Posterior vena cava (tissue), 2 donors: ENCODE results near the gene RPL7L1. TPM values are rescaled to one million over a fixed set of nuclear protein-coding genes. Genes with fewer than 3 reads are reported as not detected.

Experiments used
- DNase-seq: peaks from one replicate; pipeline ENCODE4 v3.0.0-alpha.2; 2020; ENCODE audit warnings: low spot score
- intact Hi-C, 2 donors: fragments of 100-400 bp; cut with DNase I; formaldehyde crosslinking; loops; one replicate each; pipeline versions ENCODE4 v1.14.1 to v1.14.2; 2022 to 2023
- total RNA-seq, 2 donors: library from RNA; stranded (reverse); fragmentation: NEBNext Ultra II Directional; extraction: Animal tissue kit (Norgen Biotek cat#: 25700); gene quantifications; one replicate each; pipeline ENCODE4 v1.2.1, GENCODE V29; 2021
- donor health status: DM: yes; HTN: yes; CAD: no.
- donor health status: DM: yes; HTN: yes; CAD: no.

RPL7L1 gene
- total RNA-seq, 2 donors from 2014 or later = 52.9 to 63.0 TPM

DNA sequence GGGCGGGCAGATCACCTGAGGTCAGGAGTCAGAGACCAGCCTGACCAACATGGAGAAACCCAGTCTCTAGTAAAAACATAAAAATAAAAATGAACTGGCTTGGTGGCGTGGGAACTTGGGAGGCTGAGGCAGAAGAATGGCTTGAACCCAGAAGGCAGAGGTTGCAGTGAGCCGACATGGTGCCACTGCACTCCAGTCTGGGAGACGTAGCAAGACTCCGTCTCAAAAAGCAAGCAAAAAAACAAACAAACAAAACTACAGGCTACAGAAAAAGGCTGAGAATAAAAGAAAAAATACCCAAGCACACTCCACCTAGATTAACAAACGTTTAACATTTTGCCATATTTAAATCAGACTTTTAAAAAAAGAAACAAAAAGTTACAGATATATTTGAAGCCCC lies 42.4 kb downstream of the RPL7L1 start:
- intact Hi-C loops = no loop called here
- peak; percentile 9 for DNase-seq

- intact Hi-C loops = no loop called here
- DNase-seq = no peak
Observed at GRCh38 chr6:42923666-42924065, 44.2 kb downstream of the RPL7L1 start.

GRCh38 chr6:42925248-42925857 lies 45.9 kb downstream of the RPL7L1 start:
- intact Hi-C loops = no loop called here

GRCh38 chr6:42928986-42929820 lies 49.8 kb downstream of the RPL7L1 start, which contains the start of gene CNPY3:
Gene CNPY3, plus strand, starts transcription at chr6:42929480. Its CDS starts 91 bp downstream, at chr6:42929571.
- intact Hi-C loops = no loop called here

More at GRCh38 chr6:42925248-42925857, 45.9 kb downstream of the RPL7L1 start:
- no peak for DNase-seq

DNA sequence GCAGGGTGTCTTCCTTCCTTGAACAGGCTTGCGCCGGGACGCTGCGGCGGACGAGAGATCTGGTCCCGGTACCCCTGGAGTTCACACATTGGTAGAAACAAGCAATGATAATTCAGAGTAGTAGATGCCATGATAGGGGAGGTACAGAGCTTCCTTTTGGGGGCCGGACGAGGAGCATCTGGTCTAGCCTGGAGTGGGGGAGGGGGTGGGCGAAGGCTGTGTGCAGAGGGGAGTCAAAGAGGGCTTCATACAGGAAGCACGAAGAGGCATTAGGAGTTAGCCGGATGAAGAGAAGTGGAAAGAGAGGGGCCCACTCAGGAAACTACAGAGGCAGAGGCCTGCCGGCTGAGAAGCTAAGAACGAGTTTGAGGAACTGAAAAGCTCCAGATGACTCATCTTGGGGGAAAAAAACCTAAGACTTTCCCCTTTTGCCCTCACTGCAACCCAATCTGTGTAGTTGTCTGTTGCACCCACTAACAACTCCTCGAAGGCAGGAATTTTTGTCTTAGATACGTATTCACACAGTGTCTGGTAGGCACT lies 50.5 kb downstream of the RPL7L1 start:
- no peak for DNase-seq
- intact Hi-C loops = loop anchor here in 1 of 2 donors (5.0 kb wide), 1 partner anchor 47 kb away; the partner anchor contains the start of gene PEX6

More at GRCh38 chr6:42928986-42929820, 49.8 kb downstream of the RPL7L1 start, which contains the start of gene CNPY3:
- DNase-seq = peak; percentile 98

GRCh38 chr6:42932412-42932811 lies 53.0 kb downstream of the RPL7L1 start:
- no peak for DNase-seq
- intact Hi-C loops = loop anchor here in 1 of 2 donors (5.0 kb wide), 1 partner anchor 45 kb away; the partner anchor contains the start of gene PEX6

DNA sequence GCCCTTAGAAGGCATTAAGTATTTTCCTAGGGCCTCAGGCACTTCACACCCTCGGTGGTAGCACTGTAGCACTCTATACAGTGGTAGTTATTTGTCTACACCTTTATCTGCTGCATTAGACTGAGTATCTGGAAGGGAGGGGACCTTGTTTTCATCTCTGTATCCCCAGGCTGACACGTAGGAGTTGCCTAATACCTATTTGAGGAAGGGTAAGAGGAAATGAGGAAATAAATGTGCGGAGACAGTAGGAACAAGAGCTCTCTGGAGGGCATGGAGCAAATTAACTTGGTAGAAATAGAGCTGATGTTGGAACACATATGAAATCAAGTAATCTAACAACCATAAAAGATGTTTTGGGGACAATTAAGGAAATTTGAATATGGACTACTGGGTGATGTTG lies 53.8 kb downstream of the RPL7L1 start:
- intact Hi-C loops = loop anchor here in 1 of 2 donors (5.0 kb wide), 1 partner anchor 44 kb away; the partner anchor contains the start of gene PEX6
- DNase-seq = no peak

- intact Hi-C loops = loop anchor here in 1 of 2 donors (5.0 kb wide), 1 partner anchor 42 kb away; the partner anchor contains the start of gene PEX6
- DNase-seq = no peak
Observed at GRCh38 chr6:42935322-42935721, 55.9 kb downstream of the RPL7L1 start.

DNA sequence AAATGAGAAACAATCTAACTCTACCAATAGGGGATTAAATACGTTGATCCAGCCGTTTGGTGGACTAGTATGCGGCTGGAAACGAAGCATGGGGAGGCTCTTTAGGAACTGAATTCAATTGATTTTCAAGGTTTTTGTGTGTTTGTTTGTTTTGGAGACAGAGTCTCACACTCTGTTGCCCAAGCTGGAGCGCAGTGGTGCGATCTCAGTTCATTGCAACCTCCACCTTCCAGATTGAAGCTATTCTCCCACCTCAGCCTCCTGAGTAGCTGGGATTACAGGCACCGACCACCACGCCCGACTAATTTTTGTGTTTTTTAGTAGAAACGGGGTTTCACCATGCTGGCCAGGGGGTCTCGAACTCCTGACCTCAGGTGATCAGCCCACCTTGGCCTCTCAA lies 57.0 kb downstream of the RPL7L1 start:
- intact Hi-C loops = loop anchor here in 1 of 2 donors (5.0 kb wide), 1 partner anchor 41 kb away; the partner anchor contains the start of gene PEX6
- DNase-seq = no peak

GRCh38 chr6:42937548-42938427 lies 58.4 kb downstream of the RPL7L1 start:
- DNase-seq = no peak
- intact Hi-C loops = loop anchor here in 1 of 2 donors (5.0 kb wide), 1 partner anchor 40 kb away; the partner anchor contains the start of gene PEX6

DNA sequence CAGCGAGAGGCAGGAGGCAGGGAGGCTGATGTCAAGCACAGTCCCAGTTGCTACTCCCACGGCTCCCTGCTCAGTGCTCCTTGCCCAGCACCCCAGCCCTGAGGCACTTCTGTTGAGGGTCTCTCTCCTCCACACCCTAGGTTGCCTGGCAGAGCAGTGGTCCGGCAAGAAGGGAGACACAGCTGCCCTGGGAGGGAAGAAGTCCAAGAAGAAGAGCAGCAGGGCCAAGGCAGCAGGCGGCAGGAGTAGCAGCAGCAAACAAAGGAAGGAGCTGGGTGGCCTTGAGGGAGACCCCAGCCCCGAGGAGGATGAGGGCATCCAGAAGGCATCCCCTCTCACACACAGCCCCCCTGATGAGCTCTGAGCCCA lies 59.0 kb downstream of the RPL7L1 start:
- no peak for DNase-seq
- intact Hi-C loops = loop anchor here in 1 of 2 donors (5.0 kb wide), 1 partner anchor 39 kb away; the partner anchor contains the start of gene PEX6

DNA sequence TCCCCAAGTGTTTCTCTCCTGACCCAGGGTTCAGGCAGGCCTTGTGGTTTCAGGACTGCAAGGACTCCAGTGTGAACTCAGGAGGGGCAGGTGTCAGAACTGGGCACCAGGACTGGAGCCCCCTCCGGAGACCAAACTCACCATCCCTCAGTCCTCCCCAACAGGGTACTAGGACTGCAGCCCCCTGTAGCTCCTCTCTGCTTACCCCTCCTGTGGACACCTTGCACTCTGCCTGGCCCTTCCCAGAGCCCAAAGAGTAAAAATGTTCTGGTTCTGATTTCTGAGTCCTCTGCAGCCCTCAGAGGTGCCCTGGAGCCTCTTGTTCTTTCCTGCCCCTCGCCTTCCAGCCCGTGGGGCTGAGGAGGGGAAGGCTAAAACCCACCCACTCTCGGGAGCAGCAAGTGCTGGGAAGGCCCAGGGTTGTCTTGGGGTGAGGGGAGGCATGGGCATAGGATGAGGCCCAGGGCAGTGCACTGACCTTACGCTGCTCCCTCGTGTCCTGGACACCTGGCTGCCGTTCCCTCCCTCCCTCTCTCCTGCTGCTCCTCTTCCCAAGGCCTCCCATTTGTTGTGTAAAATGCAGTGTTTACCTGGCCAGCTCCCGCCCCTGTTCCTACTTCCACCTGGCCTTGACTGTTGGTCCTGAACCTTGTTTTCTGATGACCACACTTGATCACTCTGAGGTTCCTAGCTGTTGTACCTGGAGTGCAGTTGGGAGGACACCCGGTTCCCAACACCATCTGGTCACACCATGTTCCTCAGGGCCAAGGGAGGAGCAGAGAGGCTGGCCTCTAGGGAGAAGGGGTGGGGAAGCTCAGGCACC lies 59.8 kb downstream of the RPL7L1 start:
- no peak for DNase-seq
- intact Hi-C loops = loop anchor here in 1 of 2 donors (5.0 kb wide), 1 partner anchor 38 kb away; the partner anchor contains the start of gene PEX6

Other genes with a start within 250 kb of the RPL7L1 start
- 1 to 10 TPM in 1 of 2 donors, under 1 TPM in 1; 1.00 to 2.2 TPM for gene PRPH2, start 157.0 kb upstream of the RPL7L1 start, total RNA-seq
- gene TBCC, start 133.5 kb upstream of the RPL7L1 start, total RNA-seq = 10 to 100 TPM; 13.9 to 16.2 TPM
- 10 to 100 TPM; 16.9 to 18.5 TPM for gene BICRAL, start 97.6 kb upstream of the RPL7L1 start, total RNA-seq
- not detected for gene PTCRA, start 36.4 kb downstream of the RPL7L1 start, total RNA-seq
- gene CNPY3, start 49.9 kb downstream of the RPL7L1 start, total RNA-seq = 10 to 100 TPM; 20.8 to 33.7 TPM
- not detected for gene GNMT, start 81.1 kb downstream of the RPL7L1 start, total RNA-seq
- 10 to 100 TPM in 1 of 2 donors, 1 to 10 TPM in 1; 8.8 to 12.8 TPM for gene PEX6, start 99.6 kb downstream of the RPL7L1 start, total RNA-seq
- 10 to 100 TPM; 26.0 to 33.5 TPM for gene PPP2R5D, start 105.0 kb downstream of the RPL7L1 start, total RNA-seq
- gene MEA1, start 134.3 kb downstream of the RPL7L1 start, total RNA-seq = 10 to 100 TPM; 41.8 to 45.9 TPM
- gene KLHDC3, start 134.6 kb downstream of the RPL7L1 start, total RNA-seq = 10 to 100 TPM; 43.7 to 44.1 TPM
- gene RRP36, start 142.0 kb downstream of the RPL7L1 start, total RNA-seq = 10 to 100 TPM; 40.0 to 40.1 TPM
- 1 to 10 TPM; 9.3 to 9.9 TPM for gene CUL7, start 174.2 kb downstream of the RPL7L1 start, total RNA-seq
- gene MRPL2, start 179.8 kb downstream of the RPL7L1 start, total RNA-seq = 10 to 100 TPM; 30.7 to 34.4 TPM
- gene KLC4, start 180.0 kb downstream of the RPL7L1 start, total RNA-seq = 10 to 100 TPM; 15.1 TPM
- 10 to 100 TPM in 1 of 2 donors, 1 to 10 TPM in 1; 3.0 to 10.3 TPM for gene PTK7, start 196.7 kb downstream of the RPL7L1 start, total RNA-seq